Smooth muscle cell (in vitro differentiated cells): ENCODE data around the gene FAM32A. TPM values are rescaled to one million over a fixed set of nuclear protein-coding genes. Genes with fewer than 3 reads are reported as not detected.
A peak's percentile ranks its signal among the peaks of the same experiment; 100 is the strongest.

Experiments
- DNase-seq: peaks from one replicate; lab custom pipeline; 2025; ENCODE audit not compliant: unreplicated experiment; lab: John Stamatoyannopoulos, UW
- H2AFZ ChIP-seq: fragments of 200-600 bp; sonication (generic); 2 replicates; pipeline ENCODE4 v1.6.0; 2016; ENCODE audit warnings: antibody characterized with exemption, low read depth, mild to moderate bottlenecking
- H3F3A ChIP-seq: fragments of 200-600 bp; sonication (generic); 2 replicates; pipeline ENCODE4 v1.6.0; 2017; ENCODE audit warnings: antibody characterized with exemption, low read depth
- H3K27ac ChIP-seq: fragments of 200-600 bp; sonication (generic); 2 replicates; pipeline ENCODE4 v1.5.1; 2016; ENCODE audit warnings: low read depth, mild to moderate bottlenecking
- H3K27me3 ChIP-seq: fragments of 200-600 bp; sonication (generic); 2 replicates; pipeline ENCODE4 v1.6.1; 2016; ENCODE audit warnings: low read depth, mild to moderate bottlenecking
- H3K36me3 ChIP-seq: fragments of 200-600 bp; sonication (generic); 2 replicates; pipeline ENCODE4 v1.5.1; 2016; ENCODE audit warnings: low read depth
- H3K4me1 ChIP-seq: fragments of 200-600 bp; sonication (generic); 2 replicates; pipeline ENCODE4 v1.5.1; 2016; ENCODE audit warnings: low read depth
- H3K4me2 ChIP-seq: fragments of 200-600 bp; sonication (generic); 2 replicates; pipeline ENCODE4 v1.6.0; 2016; ENCODE audit warnings: mild to moderate bottlenecking
- H3K4me3 ChIP-seq: fragments of 200-600 bp; sonication (generic); 2 replicates; pipeline ENCODE4 v1.5.1; 2016; ENCODE audit warnings: mild to moderate bottlenecking
- H3K79me2 ChIP-seq: fragments of 200-600 bp; sonication (generic); 2 replicates; pipeline ENCODE4 v1.6.0; 2016; ENCODE audit warnings: low read depth, mild to moderate bottlenecking
- H3K9ac ChIP-seq: fragments of 200-600 bp; sonication (generic); 2 replicates; pipeline ENCODE4 v1.6.0; 2016; ENCODE audit warnings: low read depth
- H3K9me3 ChIP-seq: fragments of 200-600 bp; sonication (generic); replicated peaks from 2 replicates; pipeline ENCODE4 v1.5.1; 2016; ENCODE audit warnings: low read depth
- H4K20me1 ChIP-seq: fragments of 200-600 bp; sonication (generic); 2 replicates; pipeline ENCODE4 v1.6.0; 2016; ENCODE audit warnings: low read depth
- CTCF ChIP-seq: fragments of 200-600 bp; sonication (generic); IDR thresholded peaks from 2 replicates; pipeline ENCODE4 v1.5.1; 2017; ENCODE audit warnings: borderline replicate concordance, mild to moderate bottlenecking, antibody characterized with exemption; ENCODE audit not compliant: insufficient read depth, poor library complexity, severe bottlenecking
- WGBS: methylation state at CpG from one replicate; pipeline ENCODE4 v1.1.7; 2016; ENCODE audit warnings: low lambda C conversion rate; 5-methylcytosine and 5-hydroxymethylcytosine counted together
- polyA plus RNA-seq: library from polyadenylated mRNA; unstranded; fragments of >200 nt; fragmentation: Nextera tagmentation; extraction: Ambion mirVana; gene quantifications from 2 replicates; pipeline ENCODE4 v1.2.1, GENCODE V29; 2016
- total RNA-seq: library from RNA; depleted of rRNA; stranded (reverse); fragments of >200 nt; gene quantifications from 2 replicates; pipeline ENCODE4 v1.2.3, GENCODE V29; 2014

The FAM32A gene
- total and polyA plus RNA-seq, 2 experiments from 2014 or later: 109 to 132 TPM

DNA sequence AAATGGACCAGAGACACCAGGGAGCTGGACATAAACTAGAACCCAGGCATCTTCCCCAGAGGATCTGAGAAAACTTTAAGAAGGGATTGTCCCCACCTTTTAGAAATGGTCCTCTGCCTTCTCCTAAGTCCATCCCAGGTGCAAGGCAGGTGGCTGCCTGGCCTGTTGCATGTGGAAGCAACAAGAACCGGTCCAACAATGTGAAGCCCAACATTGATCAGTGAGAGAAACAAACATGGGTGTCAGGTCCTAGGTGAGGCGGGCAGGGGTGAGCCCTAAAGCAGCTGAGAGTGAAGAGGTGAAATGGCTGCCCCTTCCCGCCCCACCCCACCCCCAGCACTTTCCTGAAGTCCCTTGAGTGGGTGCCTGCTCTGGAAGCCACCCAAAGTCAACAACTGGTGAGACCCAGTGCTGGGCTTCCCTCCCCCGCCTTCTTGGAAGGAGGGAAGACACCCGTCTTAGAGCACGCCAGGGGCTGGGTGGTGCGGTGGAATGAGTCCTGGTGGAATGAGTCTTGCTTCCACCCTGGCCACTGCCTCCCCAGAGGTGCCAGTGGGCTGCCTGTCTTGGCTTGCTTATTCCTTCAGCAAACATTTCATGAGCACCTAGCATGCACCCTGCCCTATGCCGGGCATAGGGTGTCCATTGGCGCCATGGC is 14.2 kb downstream of the FAM32A start:
- Histone ChIP-seq H4K20me1 (peaks cover 52% of the 10 kb centered on the region), H3K27me3 (no peaks in the 10 kb centered on the region), H3K4me3 (no peak overlapping the region), H2AFZ (no peak overlapping the region), H3K9ac (no peak overlapping the region), H3K4me1 (peaks cover 11% of the 10 kb centered on the region), H3K79me2 (peaks cover 47% of the 10 kb centered on the region), H3K36me3 (no peaks in the 10 kb centered on the region), H3F3A (no peaks in the 10 kb centered on the region), H3K4me2 (peak overlapping the region; percentile 99), H3K9me3 (no peaks in the 10 kb centered on the region), H3K27ac (no peak overlapping the region)
- WGBS: over 99% methylated on average over 9 of the region's 9 CpGs
- TF ChIP-seq CTCF: no peak
- DNase-seq: no peak

DNA sequence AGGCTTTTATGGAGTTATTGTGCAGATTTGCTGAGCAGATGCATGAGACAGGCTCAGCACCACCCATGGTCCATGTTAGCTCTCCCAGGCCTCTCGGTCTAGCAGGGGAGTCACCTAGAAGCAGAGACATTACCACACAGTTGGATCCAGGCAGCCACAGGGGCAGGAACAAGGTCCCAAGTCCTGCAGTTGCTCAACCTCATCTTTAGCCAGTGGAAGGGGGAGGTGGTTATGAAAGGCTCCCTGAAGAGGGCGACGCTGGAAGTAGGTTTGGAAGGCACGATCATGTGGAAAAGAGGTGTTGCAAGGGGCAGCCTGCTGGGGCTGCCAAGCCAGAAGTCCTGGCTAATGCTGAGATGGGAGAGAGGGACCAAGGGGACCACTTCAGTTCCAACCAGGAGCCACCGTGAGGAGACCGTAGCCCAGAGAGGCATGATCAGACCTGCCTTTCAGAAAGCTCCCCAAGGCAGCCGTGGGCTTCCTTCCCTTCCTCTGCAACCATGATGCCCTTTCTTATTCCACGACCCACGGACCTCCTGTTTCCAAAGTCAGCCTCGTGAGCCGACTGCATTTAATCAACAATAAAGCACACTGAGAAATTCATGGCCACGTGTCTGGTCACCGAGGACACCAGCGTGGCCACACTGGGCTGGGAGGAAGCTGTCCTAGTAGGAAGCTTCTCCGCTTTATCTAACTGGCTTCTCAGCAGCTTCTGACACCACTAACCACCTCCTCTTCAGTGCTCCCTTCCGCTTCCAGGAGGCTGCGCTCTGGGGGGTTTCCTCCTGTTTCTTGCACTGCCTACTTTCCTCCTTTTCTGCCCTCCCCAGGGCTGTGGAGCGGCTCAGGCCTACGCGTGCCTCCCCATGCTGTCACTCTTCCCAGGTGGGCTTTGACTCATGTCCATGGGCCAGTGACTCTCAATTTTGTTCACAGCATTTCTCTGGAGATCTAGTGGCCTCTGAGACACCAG is 15.1 kb downstream of the FAM32A start:
- Histone ChIP-seq H3F3A (no peaks in the 10 kb centered on the region), H3K9ac (no peak overlapping the region), H3K4me1 (peaks cover 11% of the 10 kb centered on the region), H3K27ac (no peak overlapping the region), H4K20me1 (peaks cover 54% of the 10 kb centered on the region), H3K4me2 (no peak overlapping the region), H3K27me3 (no peaks in the 10 kb centered on the region), H3K4me3 (no peak overlapping the region), H2AFZ (no peak overlapping the region), H3K36me3 (no peaks in the 10 kb centered on the region), H3K79me2 (peaks cover 47% of the 10 kb centered on the region), H3K9me3 (no peaks in the 10 kb centered on the region)
- 92% methylated on average over 20 of the region's 20 CpGs for WGBS
- TF ChIP-seq CTCF: no peak
- DNase-seq: no peak

GRCh38 chr19:16201011-16201391 is 15.8 kb downstream of the FAM32A start:
- TF ChIP-seq CTCF: no peak
- Histone ChIP-seq H3K9me3 (no peaks in the 10 kb centered on the region), H3K36me3 (no peaks in the 10 kb centered on the region), H3K27me3 (no peaks in the 10 kb centered on the region), H2AFZ (no peak overlapping the region), H3F3A (no peaks in the 10 kb centered on the region), H4K20me1 (peaks cover 54% of the 10 kb centered on the region), H3K9ac (no peak overlapping the region), H3K4me3 (no peak overlapping the region), H3K79me2 (peaks cover 47% of the 10 kb centered on the region), H3K27ac (no peak overlapping the region), H3K4me1 (peaks cover 11% of the 10 kb centered on the region), H3K4me2 (no peak overlapping the region)
- no peak for DNase-seq
- 94% methylated on average over 4 of the region's 4 CpGs for WGBS
